MM.1S (cell line): ENCODE results near the gene SLC24A1.

Experiments used
- DNase-seq: peaks from one replicate; pipeline ENCODE4 v3.0.0-alpha.2; 2015
- H2AFZ ChIP-seq: fragments of 300-600 bp; sonication (generic); 2 replicates; pipeline ENCODE4 v1.6.0; 2016; ENCODE audit warnings: antibody characterized with exemption, low read length
- H3F3A ChIP-seq: fragments of 300-600 bp; sonication (generic); 2 replicates; pipeline ENCODE4 v1.6.1; 2016; ENCODE audit warnings: mild to moderate bottlenecking, antibody characterized with exemption, low read length, moderate library complexity, mixed read lengths; ENCODE audit not compliant: insufficient read depth
- H3K27ac ChIP-seq: fragments of 300-600 bp; sonication (generic); 2 replicates; pipeline ENCODE4 v1.5.1; 2016; ENCODE audit warnings: mild to moderate bottlenecking, low read length
- H3K27me3 ChIP-seq: fragments of 300-600 bp; sonication (generic); replicated peaks from 2 replicates; pipeline ENCODE4 v1.6.0; 2016; ENCODE audit warnings: low read length; ENCODE audit not compliant: insufficient read depth
- H3K36me3 ChIP-seq: fragments of 300-600 bp; sonication (generic); replicated peaks from 2 replicates; pipeline ENCODE4 v1.6.1; 2016; ENCODE audit warnings: mild to moderate bottlenecking, low read length, mixed read lengths; ENCODE audit not compliant: insufficient read depth
- H3K4me1 ChIP-seq: fragments of 300-600 bp; sonication (generic); 2 replicates; pipeline ENCODE4 v1.6.1; 2016; ENCODE audit warnings: low read length, mixed read lengths
- H3K4me2 ChIP-seq: fragments of 300-600 bp; sonication (generic); 2 replicates; pipeline ENCODE4 v1.6.0; 2016; ENCODE audit warnings: low read depth, low read length
- H3K4me3 ChIP-seq: fragments of 300-600 bp; sonication (generic); 2 replicates; pipeline ENCODE4 v1.5.1; 2016; ENCODE audit warnings: low read length, mixed read lengths
- H3K79me2 ChIP-seq: fragments of 300-600 bp; sonication (generic); 2 replicates; pipeline ENCODE4 v1.6.1; 2016; ENCODE audit warnings: mixed run types, low read length, mixed read lengths
- H3K9ac ChIP-seq: fragments of 300-600 bp; sonication (generic); 2 replicates; pipeline ENCODE4 v1.6.1; 2016; ENCODE audit warnings: low read length, mixed read lengths
- H3K9me2 ChIP-seq: fragments of 300-600 bp; sonication (generic); replicated peaks from 2 replicates; pipeline ENCODE4 v1.6.1; 2016; ENCODE audit warnings: mild to moderate bottlenecking, low read length, mixed read lengths; ENCODE audit not compliant: insufficient read depth
- H3K9me3 ChIP-seq: fragments of 300-600 bp; sonication (generic); replicated peaks from 2 replicates; pipeline ENCODE4 v1.6.1; 2016; ENCODE audit warnings: mild to moderate bottlenecking, low read length, mixed read lengths; ENCODE audit not compliant: insufficient read depth
- H4K20me1 ChIP-seq: fragments of 300-600 bp; sonication (generic); 2 replicates; pipeline ENCODE4 v1.6.1; 2016; ENCODE audit warnings: mild to moderate bottlenecking, low read length, moderate library complexity, mixed read lengths; ENCODE audit not compliant: insufficient read depth
- EZH2 ChIP-seq: fragments of 300-600 bp; sonication (generic); optimal IDR thresholded peaks from 2 replicates; pipeline ENCODE3; 2017; ENCODE audit warnings: low read depth, mild to moderate bottlenecking, antibody characterized with exemption, low read length, mixed read lengths
- EZH2phosphoT487 ChIP-seq: fragments of 300-600 bp; sonication (generic); IDR thresholded peaks from 2 replicates; pipeline ENCODE4 v1.6.1; 2018; ENCODE audit warnings: antibody characterized with exemption, low read length
- TF ChIP-seq, protein P1 (sequence below): fragments of 300-600 bp; sonication (generic); IDR thresholded peaks from 2 replicates; pipeline ENCODE4 v1.5.1; 2016; ENCODE audit warnings: antibody characterized with exemption, low read length, mixed read lengths

SLC24A1 gene

DNA sequence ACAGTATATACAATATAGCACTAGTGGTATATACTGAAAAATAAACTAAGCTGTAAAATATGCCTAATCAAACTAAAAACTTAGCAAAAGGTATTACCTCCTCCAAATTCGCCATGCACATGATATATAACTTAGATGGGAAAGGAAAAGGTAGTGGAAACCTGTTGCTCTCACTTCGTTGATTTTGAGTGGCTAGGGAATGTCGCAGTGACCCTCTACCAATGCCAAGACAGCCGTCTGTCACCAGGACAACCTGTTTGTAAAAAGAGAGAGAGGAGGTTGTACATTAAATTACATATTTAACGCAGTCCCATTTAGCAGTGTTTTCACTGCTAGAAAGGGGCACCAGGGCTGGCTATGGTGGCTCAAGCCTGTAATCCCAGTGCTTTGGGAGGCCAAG is 22.1 kb upstream of the SLC24A1 start:
- Histone ChIP-seq H3K9ac (no peak overlapping the region), H3K27me3 (no peaks in the 10 kb centered on the region), H3K4me3 (no peak overlapping the region), H3K4me1 (no peaks in the 10 kb centered on the region), H3K27ac (no peak overlapping the region), H4K20me1 (no peaks in the 10 kb centered on the region), H3F3A (no peaks in the 10 kb centered on the region), H3K79me2 (no peaks in the 10 kb centered on the region), H3K36me3 (peaks cover 11% of the 10 kb centered on the region; the same call in 1 of the 2 replicates), H3K4me2 (no peak overlapping the region), H3K9me2 (no peaks in the 10 kb centered on the region), H2AFZ (no peak overlapping the region), H3K9me3 (no peaks in the 10 kb centered on the region)
- no peak for DNase-seq
- TF ChIP-seq EZH2phosphoT487 (no peak), EZH2 (no peak)
- TF ChIP-seq, protein P1, sequence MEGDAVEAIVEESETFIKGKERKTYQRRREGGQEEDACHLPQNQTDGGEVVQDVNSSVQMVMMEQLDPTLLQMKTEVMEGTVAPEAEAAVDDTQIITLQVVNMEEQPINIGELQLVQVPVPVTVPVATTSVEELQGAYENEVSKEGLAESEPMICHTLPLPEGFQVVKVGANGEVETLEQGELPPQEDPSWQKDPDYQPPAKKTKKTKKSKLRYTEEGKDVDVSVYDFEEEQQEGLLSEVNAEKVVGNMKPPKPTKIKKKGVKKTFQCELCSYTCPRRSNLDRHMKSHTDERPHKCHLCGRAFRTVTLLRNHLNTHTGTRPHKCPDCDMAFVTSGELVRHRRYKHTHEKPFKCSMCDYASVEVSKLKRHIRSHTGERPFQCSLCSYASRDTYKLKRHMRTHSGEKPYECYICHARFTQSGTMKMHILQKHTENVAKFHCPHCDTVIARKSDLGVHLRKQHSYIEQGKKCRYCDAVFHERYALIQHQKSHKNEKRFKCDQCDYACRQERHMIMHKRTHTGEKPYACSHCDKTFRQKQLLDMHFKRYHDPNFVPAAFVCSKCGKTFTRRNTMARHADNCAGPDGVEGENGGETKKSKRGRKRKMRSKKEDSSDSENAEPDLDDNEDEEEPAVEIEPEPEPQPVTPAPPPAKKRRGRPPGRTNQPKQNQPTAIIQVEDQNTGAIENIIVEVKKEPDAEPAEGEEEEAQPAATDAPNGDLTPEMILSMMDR = no peak

DNA sequence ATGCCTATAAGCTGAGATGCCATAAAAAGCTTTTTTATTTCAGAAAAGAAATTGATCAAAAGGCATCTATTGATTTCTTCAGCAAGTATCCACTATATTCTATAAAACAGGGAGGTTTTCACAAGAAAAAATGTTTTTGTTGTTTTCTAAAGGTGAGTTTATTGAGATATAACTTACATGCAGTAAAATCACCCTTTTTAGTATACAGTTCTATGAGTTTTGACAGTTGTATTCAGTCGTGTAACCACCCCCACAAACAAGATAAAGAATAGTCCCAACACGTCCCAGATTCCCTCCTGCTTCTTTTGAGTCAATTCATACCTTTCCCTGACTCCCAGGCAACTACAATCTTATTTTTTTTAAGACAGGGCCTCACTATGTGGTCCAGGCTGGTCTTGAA is 18.6 kb upstream of the SLC24A1 start:
- H3F3A ChIP-seq = no peaks in the 10 kb centered on the region
- H2AFZ ChIP-seq = no peak overlapping the region
- DNase-seq = no peak
- no peak overlapping the region for H3K9ac ChIP-seq
- peaks cover 19% of the 10 kb centered on the region; the same call in 1 of the 2 replicates for H3K79me2 ChIP-seq
- H3K4me1 ChIP-seq = no peaks in the 10 kb centered on the region
- H4K20me1 ChIP-seq = no peaks in the 10 kb centered on the region
- peaks cover 7% of the 10 kb centered on the region; the same call in 1 of the 2 replicates for H3K36me3 ChIP-seq
- TF ChIP-seq EZH2 (no peak), EZH2phosphoT487 (no peak)
- TF ChIP-seq, protein P1 = no peak
- no peak overlapping the region for H3K4me2 ChIP-seq
- H3K27me3 ChIP-seq = no peaks in the 10 kb centered on the region
- H3K27ac ChIP-seq = no peak overlapping the region
- H3K9me3 ChIP-seq = no peaks in the 10 kb centered on the region
- H3K9me2 ChIP-seq = no peaks in the 10 kb centered on the region
- H3K4me3 ChIP-seq = no peak overlapping the region

DNA sequence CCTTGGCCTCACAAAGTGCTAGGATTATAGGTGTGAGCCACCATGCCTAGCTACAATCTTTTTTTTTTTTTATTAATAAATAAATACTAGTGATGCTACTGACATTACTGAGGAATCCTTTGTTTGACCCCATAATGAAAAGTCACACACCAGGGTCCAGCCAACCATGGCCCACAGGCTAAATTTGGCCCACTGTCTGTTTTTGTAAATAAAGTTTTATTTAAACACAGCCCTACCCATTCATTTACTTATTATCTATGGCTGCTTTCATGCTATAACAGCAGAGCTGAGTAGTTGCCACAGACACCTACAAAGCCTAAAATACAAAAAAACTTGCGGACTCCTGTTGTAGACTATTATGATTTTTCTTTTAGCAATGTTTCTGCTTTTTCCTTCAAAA is 18.2 kb upstream of the SLC24A1 start:
- H3K4me2 ChIP-seq = no peak overlapping the region
- no peaks in the 10 kb centered on the region for H3K9me2 ChIP-seq
- H3K4me1 ChIP-seq = no peaks in the 10 kb centered on the region
- peaks cover 7% of the 10 kb centered on the region; the same call in 1 of the 2 replicates for H3K36me3 ChIP-seq
- no peak overlapping the region for H3K4me3 ChIP-seq
- DNase-seq = no peak
- TF ChIP-seq, protein P1 = no peak
- no peak for TF ChIP-seq EZH2phosphoT487
- no peak for TF ChIP-seq EZH2
- H3F3A ChIP-seq = no peaks in the 10 kb centered on the region
- H4K20me1 ChIP-seq = no peaks in the 10 kb centered on the region
- H3K27ac ChIP-seq = no peak overlapping the region
- no peaks in the 10 kb centered on the region for H3K9me3 ChIP-seq
- peaks cover 22% of the 10 kb centered on the region for H3K79me2 ChIP-seq
- no peak overlapping the region for H3K9ac ChIP-seq
- no peak overlapping the region for H2AFZ ChIP-seq
- H3K27me3 ChIP-seq = no peaks in the 10 kb centered on the region
